ENCODE data around the gene RAD51B. TPM values are rescaled to one million over a fixed set of nuclear protein-coding genes. Genes with fewer than 3 reads are reported as not detected.

The RAD51B gene
- total RNA-seq, 1 experiment from 2014 or later = 16.7 TPM

GRCh38 chr14:68729556-68729955 is 910.0 kb downstream of the RAD51B start:
- Mint-ChIP-seq H3K4me3 (no peak overlapping the region), H3K27ac (no peak overlapping the region), H3K36me3 (ENCODE audit: insufficient read depth in 1 of 3, low read depth in 3 of 3) (no peaks in the 10 kb centered on the region), H3K4me1 (peaks cover 27 to 35% of the 10 kb centered on the region in 2 experiments), H3K27me3 (ENCODE audit: low read depth) (no peaks in the 10 kb centered on the region), H3K9me3 (no peaks in the 10 kb centered on the region)
- Histone ChIP-seq H2BK15ac (ENCODE audit: low read depth, low read length) (no peak overlapping the region), H4K8ac (replicated peaks; ENCODE audit: insufficient read length, low read depth, low read length) (no peak overlapping the region), H3K79me1 (ENCODE audit: insufficient read depth, low read depth, low read length, poor library complexity, severe bottlenecking) (no peaks in the 10 kb centered on the region), H2BK120ac (ENCODE audit: low read depth, low read length, poor library complexity, severe bottlenecking) (no peak overlapping the region), H3K9me3 (ENCODE audit: control insufficient read depth, low read depth, low read length) (no peaks in the 10 kb centered on the region), H2BK20ac (ENCODE audit: low read depth, low read length, poor library complexity, severe bottlenecking) (no peak overlapping the region), H3K27me3 (ENCODE audit: insufficient read depth, low read length) (no peaks in the 10 kb centered on the region), H3K79me2 (ENCODE audit: insufficient read depth, low read length) (no peaks in the 10 kb centered on the region), H3K4ac (ENCODE audit: low read depth, low read length) (no peak overlapping the region), H4K20me1 (ENCODE audit: control insufficient read depth, insufficient read depth, insufficient read length) (no peaks in the 10 kb centered on the region), H4K5ac (ENCODE audit: insufficient read length, low read depth, low read length) (no peak overlapping the region), H3K4me2 (ENCODE audit: insufficient read depth, insufficient read length, low read length) (no peak overlapping the region), H2BK12ac (ENCODE audit: insufficient read length, low read depth, low read length) (no peak overlapping the region), H3K4me1 (ENCODE audit: insufficient read depth, low read length) (peaks cover 3% of the 10 kb centered on the region; the same call in 1 of the 2 replicates), H2AFZ (ENCODE audit: low read length) (no peak overlapping the region), H3K56ac (ENCODE audit: insufficient read length, low read depth, low read length) (no peak overlapping the region), H3T11ph (ENCODE audit: low read length) (no peak overlapping the region), H3K14ac (ENCODE audit: insufficient read depth, low read length) (no peak overlapping the region), H3K23me2 (ENCODE audit: insufficient read length, low read depth, low read length, poor library complexity, severe bottlenecking) (no peaks in the 10 kb centered on the region), H4K91ac (ENCODE audit: insufficient read length, low read depth, low read length) (no peak overlapping the region), H3K9ac (ENCODE audit: extremely low read depth, insufficient read length, low read length) (no peak overlapping the region), H3K23ac (ENCODE audit: insufficient read length, low read depth, low read length) (no peak overlapping the region), H2AK5ac (ENCODE audit: insufficient read length, low read length) (no peak overlapping the region), H3K18ac (ENCODE audit: insufficient read length, low read depth, low read length) (no peak overlapping the region), H3K27ac (ENCODE audit: insufficient read length, low read depth, low read length) (no peak overlapping the region), H2BK5ac (ENCODE audit: insufficient read length, low read length) (no peak overlapping the region)
- no peak for TF ChIP-seq CTCF (conservative IDR thresholded peaks at IDR 0.05)
- DNase-seq = no peak
- no CpG with 5 or more reads among the region's 6 CpGs for WGBS (ENCODE audit: extremely low coverage, insufficient read length, low lambda C conversion rate)
